SU-DHL-6 (cell line): ENCODE results near the gene SCAMP3.
"Not testable (repeated sequence)": the region's sequence is repeated elsewhere in the genome, so short reads cannot be mapped to it uniquely, and the experiment has no call there.

Experiments used
- H2AFZ ChIP-seq: fragments of 200-600 bp; sonication (generic); 2 replicates; pipeline ENCODE4 v1.6.1; 2014; ENCODE audit warnings: low read depth, mild to moderate bottlenecking, moderate library complexity, mixed read lengths, antibody characterized with exemption, low read length; ENCODE audit not compliant: severe bottlenecking
- H3F3A ChIP-seq: fragments of 200-600 bp; shearing (Covaris generic); 2 replicates; pipeline ENCODE4 v1.6.0; 2016; ENCODE audit warnings: antibody characterized with exemption, mild to moderate bottlenecking; ENCODE audit not compliant: insufficient read depth
- H3K27ac ChIP-seq: fragments of 200-600 bp; sonication (generic); 2 replicates; pipeline ENCODE4 v1.5.1; 2016; ENCODE audit warnings: low read depth, mild to moderate bottlenecking, low read length, moderate library complexity, mixed read lengths
- H3K27me3 ChIP-seq: fragments of 200-600 bp; sonication (generic), shearing (Covaris generic); 2 replicates; pipeline ENCODE4 v1.6.0; 2014; ENCODE audit warnings: mild to moderate bottlenecking, low read length
- H3K36me3 ChIP-seq: fragments of 200-600 bp; sonication (generic); 2 replicates; pipeline ENCODE4 v1.6.1; 2014; ENCODE audit warnings: mild to moderate bottlenecking, low read length, mixed read lengths
- H3K4me2 ChIP-seq: fragments of 300-600, 200-600 bp; shearing (Covaris generic), sonication (generic); 2 replicates; pipeline ENCODE4 v1.6.0; 2014; ENCODE audit warnings: low read length, low read depth, mild to moderate bottlenecking; ENCODE audit not compliant: poor library complexity, severe bottlenecking
- H3K4me3 ChIP-seq: fragments of 200-600 bp; sonication (generic); 2 replicates; pipeline ENCODE4 v1.5.1; 2014; ENCODE audit warnings: antibody characterized with exemption, low read length, mild to moderate bottlenecking, mixed read lengths; ENCODE audit not compliant: insufficient read depth, poor library complexity, severe bottlenecking
- H3K79me2 ChIP-seq: fragments of 200-600 bp; sonication (generic); 2 replicates; pipeline ENCODE4 v1.6.1; 2014; ENCODE audit warnings: mild to moderate bottlenecking, low read length, moderate library complexity; ENCODE audit not compliant: insufficient read depth
- H3K9ac ChIP-seq: fragments of 200-600 bp; sonication (generic); 2 replicates; pipeline ENCODE4 v1.7.0; 2014; ENCODE audit warnings: mild to moderate bottlenecking, low read length
- H3K9me2 ChIP-seq: fragments of 200-600 bp; sonication (generic); replicated peaks from 2 replicates; pipeline ENCODE4 v1.6.1; 2014; ENCODE audit warnings: low read length; ENCODE audit not compliant: insufficient read depth
- H3K9me3 ChIP-seq: fragments of 200-600 bp; sonication (generic); 2 replicates; pipeline ENCODE4 v1.6.1; 2014; ENCODE audit warnings: low read length, mixed read lengths; ENCODE audit not compliant: insufficient read depth
- H4K20me1 ChIP-seq: fragments of 200-600 bp; sonication (generic); 2 replicates; pipeline ENCODE4 v1.6.1; 2014; ENCODE audit warnings: low read depth, mild to moderate bottlenecking, antibody characterized with exemption, low read length, moderate library complexity, mixed read lengths
- CTCF ChIP-seq: fragments of 200-600 bp; sonication (generic); IDR thresholded peaks from one replicate; pipeline ENCODE4 v1.5.1; 2017; ENCODE audit warnings: antibody characterized with exemption, mild to moderate bottlenecking, low read length, moderate library complexity; ENCODE audit not compliant: insufficient read depth, poor library complexity, severe bottlenecking
- EZH2phosphoT487 ChIP-seq: fragments of 200-600 bp; sonication (generic), shearing (Covaris generic); conservative IDR thresholded peaks from 2 replicates; pipeline ENCODE4 v1.6.1; 2018; ENCODE audit warnings: mild to moderate bottlenecking, antibody characterized with exemption, low read length, moderate library complexity, mixed read lengths

The SCAMP3 gene

GRCh38 chr1:155241069-155241679 lies 21.0 kb downstream of the SCAMP3 start:
- H3K36me3 ChIP-seq: no peaks in the 10 kb centered on the region
- H3K79me2 ChIP-seq: peaks cover 13% of the 10 kb centered on the region; the same call in 1 of the 2 replicates
- H4K20me1 ChIP-seq: no peaks in the 10 kb centered on the region
- no peaks in the 10 kb centered on the region for H3K9me2 ChIP-seq
- TF ChIP-seq EZH2phosphoT487: no peak
- TF ChIP-seq CTCF: no peak
- H3K9ac ChIP-seq: peak overlapping the region; percentile 53
- no peaks in the 10 kb centered on the region for H3K27me3 ChIP-seq
- peaks cover 20% of the 10 kb centered on the region for H3F3A ChIP-seq
- H3K4me2 ChIP-seq: peak overlapping the region; percentile 52
- H2AFZ ChIP-seq: no peak overlapping the region
- H3K27ac ChIP-seq: peak overlapping the region; percentile 59
- no peaks in the 10 kb centered on the region for H3K9me3 ChIP-seq
- H3K4me3 ChIP-seq: peak overlapping the region; percentile 59

- TF ChIP-seq CTCF (no peak), EZH2phosphoT487 (no peak)
These were observed 25.7 kb downstream of the SCAMP3 start for GRCh38 chr1:155236451-155236850.

GRCh38 chr1:155235375-155235774 lies 26.8 kb downstream of the SCAMP3 start:
- H3F3A ChIP-seq, H3K9ac ChIP-seq, H4K20me1 ChIP-seq, H3K9me2 ChIP-seq, H3K27ac ChIP-seq, H3K27me3 ChIP-seq, H3K4me3 ChIP-seq, H3K4me2 ChIP-seq, H3K9me3 ChIP-seq, H2AFZ ChIP-seq, H3K79me2 ChIP-seq, H3K36me3 ChIP-seq: not testable (repeated sequence)

More at GRCh38 chr1:155236451-155236850, 25.7 kb downstream of the SCAMP3 start:
- Histone ChIP-seq H3K79me2 (no peaks in the 10 kb centered on the region), H3K9me3 (no peaks in the 10 kb centered on the region), H3K4me3 (no peak overlapping the region), H3K27ac (no peak overlapping the region), H4K20me1 (no peaks in the 10 kb centered on the region), H3K36me3 (no peaks in the 10 kb centered on the region), H3K4me2 (no peak overlapping the region), H3K9ac (no peak overlapping the region), H3K9me2 (no peaks in the 10 kb centered on the region), H2AFZ (no peak overlapping the region), H3K27me3 (no peaks in the 10 kb centered on the region), H3F3A (peaks cover 2% of the 10 kb centered on the region; the same call in 1 of the 2 replicates)

- not testable (repeated sequence) for H3K36me3 ChIP-seq, H3K9me3 ChIP-seq, H4K20me1 ChIP-seq, H3K79me2 ChIP-seq, H3K4me2 ChIP-seq, H3K27me3 ChIP-seq, H3F3A ChIP-seq, H3K27ac ChIP-seq, H3K9me2 ChIP-seq, H3K9ac ChIP-seq, H3K4me3 ChIP-seq, H2AFZ ChIP-seq
These were observed 28.7 kb downstream of the SCAMP3 start for GRCh38 chr1:155233502-155233901.

GRCh38 chr1:155232001-155232978 lies 29.9 kb downstream of the SCAMP3 start:
- H2AFZ ChIP-seq, H3K79me2 ChIP-seq, H4K20me1 ChIP-seq, H3K36me3 ChIP-seq, H3K9me3 ChIP-seq, H3F3A ChIP-seq, H3K9me2 ChIP-seq, H3K9ac ChIP-seq, H3K4me2 ChIP-seq, H3K27ac ChIP-seq, H3K27me3 ChIP-seq, H3K4me3 ChIP-seq: not testable (repeated sequence)

- not testable (repeated sequence) for H3K9ac ChIP-seq, H3K27me3 ChIP-seq, H3K4me3 ChIP-seq, H3K27ac ChIP-seq, H4K20me1 ChIP-seq, H2AFZ ChIP-seq, H3K79me2 ChIP-seq, H3K9me3 ChIP-seq, H3K4me2 ChIP-seq, H3K9me2 ChIP-seq, H3K36me3 ChIP-seq
- H3F3A ChIP-seq: peaks cover 11% of the 10 kb centered on the region
These were observed 30.9 kb downstream of the SCAMP3 start for GRCh38 chr1:155231302-155231701.
